Transverse colon (tissue), 4 donors: Measurements from ENCODE around the gene SNX27. TPM values are rescaled to one million over a fixed set of nuclear protein-coding genes. Genes with fewer than 3 reads are reported as not detected.

Experiments used
- DNase-seq: peaks from one replicate; pipeline ENCODE4 v3.0.0-alpha.2; 2019
- H3K27ac ChIP-seq, 4 donors: fragments of 200-600 bp; sonication (generic); 2 replicates each; pipeline ENCODE4 v1.5.1; 2016 to 2018; ENCODE audit warnings: inconsistent platforms in 4 of 4
- H3K27me3 ChIP-seq: fragments of 200-600 bp; sonication (generic); 2 replicates; pipeline ENCODE4 v1.5.1; 2017; ENCODE audit warnings: inconsistent platforms
- H3K36me3 ChIP-seq, 4 donors: fragments of 200-600 bp; sonication (generic); 2 replicates each; pipeline ENCODE4 v1.5.1; 2017 to 2019; ENCODE audit warnings: inconsistent platforms in 4 of 4
- H3K4me1 ChIP-seq, 4 donors: fragments of 200-600 bp; sonication (generic); 2 replicates each; pipeline ENCODE4 v1.5.1; 2017 to 2020; ENCODE audit warnings: inconsistent platforms in 4 of 4
- H3K4me3 ChIP-seq, 4 donors: fragments of 200-600 bp; sonication (generic); 1 replicate in 1 of 4; 2 replicates in 3 of 4; pipeline versions ENCODE4 v1.5.1 to v1.6.1; 2017 to 2019; ENCODE audit warnings: inconsistent platforms in 4 of 4
- H3K9me3 ChIP-seq, 2 donors: fragments of 200-600 bp; sonication (generic); 2 replicates each; pipeline ENCODE4 v1.5.1; 2017 to 2019; ENCODE audit warnings: inconsistent platforms in 2 of 2
- EP300 ChIP-seq: sonication (generic); formaldehyde crosslinking; IDR thresholded peaks from one replicate; pipeline ENCODE4 v1.6.1; 2017; ENCODE audit warnings: antibody characterized with exemption, low read depth
- POLR2A ChIP-seq: fragments of 450-650 bp; IDR thresholded peaks from one replicate; pipeline ENCODE4 v1.6.1; 2016; ENCODE audit warnings: antibody characterized with exemption, mild to moderate bottlenecking, moderate library complexity
- POLR2AphosphoS5 ChIP-seq, 3 donors: sonication (generic); formaldehyde crosslinking; IDR thresholded peaks; one replicate each; pipeline ENCODE4 v1.6.1; 2016; ENCODE audit warnings: antibody characterized with exemption in 3 of 3
- WGBS, 2 donors: methylation state at CpG; one replicate each; pipeline ENCODE4 v1.1.5; 2018; ENCODE audit warnings: low coverage in 1 of 2; 5-methylcytosine and 5-hydroxymethylcytosine counted together
- in situ Hi-C, 4 donors: fragments of 200-750 bp; cut with MboI; loops; one replicate each; pipeline versions ENCODE4 v1.15.0 to v1.15.1; 2017; ENCODE audit warnings: low sequenced_read_pairs in 3 of 4, low pct_ligation_motif_present in 1 of 4, low pct_unique_long_range_greater_than_20kb in 1 of 4
- intact Hi-C: fragments of 100-400 bp; cut with DNase I; formaldehyde crosslinking; loops from one replicate; pipeline ENCODE4 v1.15.1; 2023; ENCODE audit warnings: low total_unique reads
- total RNA-seq, 4 donors: library from RNA; depleted of rRNA; stranded (reverse); fragments of >200 nt; gene quantifications; one replicate each; pipeline ENCODE4 v1.1.0, GENCODE V29; 2016
- TF ChIP-seq, protein P1 (sequence below), 5 experiments: fragments of 200-600 bp in 3 of 5; fragments of 450-650 bp in 2 of 5; sonication (generic) in 3 of 5; IDR thresholded peaks; 1 replicate in 2 of 5; 2 replicates in 3 of 5; pipeline ENCODE4 v1.5.1; 2016 to 2017; ENCODE audit warnings: antibody characterized with exemption in 5 of 5, inconsistent platforms in 3 of 5, mild to moderate bottlenecking in 2 of 5, moderate library complexity in 1 of 5

The SNX27 gene
- total RNA-seq, 4 donors from 2014 or later = 11.5 to 37.0 (median 24.6) TPM

DNA sequence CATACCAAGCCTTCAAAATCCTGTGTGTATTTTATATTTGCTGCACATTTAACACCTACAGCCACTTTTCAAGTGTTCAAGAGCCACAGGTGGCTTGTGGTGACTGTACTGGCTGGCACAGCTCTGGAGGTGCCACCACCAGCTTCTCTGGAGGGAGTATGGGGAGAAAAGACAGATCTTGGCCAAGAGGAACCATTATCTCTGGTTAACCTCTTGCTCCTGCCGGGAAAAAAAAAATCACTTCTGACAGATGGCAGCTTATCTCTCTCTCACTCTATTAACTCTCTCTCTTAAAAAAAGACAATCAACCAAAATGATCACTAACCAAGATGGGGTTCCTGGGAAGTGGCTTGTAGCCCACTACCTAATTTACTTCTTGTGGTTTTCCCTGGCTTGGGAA is 108.3 kb downstream of the SNX27 start:
- 32 to 55% methylated on average over 1 of the region's 1 CpG for WGBS, 2 donors
- H3K9me3 ChIP-seq = no peaks in the 10 kb centered on the region
- in situ Hi-C loops = no loop called here
- intact Hi-C loops = no loop called here
- peaks cover 5 to 49% (median 26%) of the 10 kb centered on the region in 4 donors for H3K4me1 ChIP-seq
- H3K36me3 ChIP-seq = no peaks in the 10 kb centered on the region
- peaks cover 19% of the 10 kb centered on the region for H3K27me3 ChIP-seq
- TF ChIP-seq POLR2AphosphoS5 (IDR thresholded peaks at IDR 0.05) (no peak), POLR2A (no peak), EP300 (no peak)
- TF ChIP-seq, protein P1, sequence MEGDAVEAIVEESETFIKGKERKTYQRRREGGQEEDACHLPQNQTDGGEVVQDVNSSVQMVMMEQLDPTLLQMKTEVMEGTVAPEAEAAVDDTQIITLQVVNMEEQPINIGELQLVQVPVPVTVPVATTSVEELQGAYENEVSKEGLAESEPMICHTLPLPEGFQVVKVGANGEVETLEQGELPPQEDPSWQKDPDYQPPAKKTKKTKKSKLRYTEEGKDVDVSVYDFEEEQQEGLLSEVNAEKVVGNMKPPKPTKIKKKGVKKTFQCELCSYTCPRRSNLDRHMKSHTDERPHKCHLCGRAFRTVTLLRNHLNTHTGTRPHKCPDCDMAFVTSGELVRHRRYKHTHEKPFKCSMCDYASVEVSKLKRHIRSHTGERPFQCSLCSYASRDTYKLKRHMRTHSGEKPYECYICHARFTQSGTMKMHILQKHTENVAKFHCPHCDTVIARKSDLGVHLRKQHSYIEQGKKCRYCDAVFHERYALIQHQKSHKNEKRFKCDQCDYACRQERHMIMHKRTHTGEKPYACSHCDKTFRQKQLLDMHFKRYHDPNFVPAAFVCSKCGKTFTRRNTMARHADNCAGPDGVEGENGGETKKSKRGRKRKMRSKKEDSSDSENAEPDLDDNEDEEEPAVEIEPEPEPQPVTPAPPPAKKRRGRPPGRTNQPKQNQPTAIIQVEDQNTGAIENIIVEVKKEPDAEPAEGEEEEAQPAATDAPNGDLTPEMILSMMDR (IDR thresholded peaks at IDR 0.05) = no peak
- H3K27ac ChIP-seq = peak overlapping the region; percentile 72 to 83 (median 77)
- H3K4me3 ChIP-seq = peak overlapping the region in 3 of 4 donors; percentile 37 to 59 (median 39)
- DNase-seq = no peak

DNA sequence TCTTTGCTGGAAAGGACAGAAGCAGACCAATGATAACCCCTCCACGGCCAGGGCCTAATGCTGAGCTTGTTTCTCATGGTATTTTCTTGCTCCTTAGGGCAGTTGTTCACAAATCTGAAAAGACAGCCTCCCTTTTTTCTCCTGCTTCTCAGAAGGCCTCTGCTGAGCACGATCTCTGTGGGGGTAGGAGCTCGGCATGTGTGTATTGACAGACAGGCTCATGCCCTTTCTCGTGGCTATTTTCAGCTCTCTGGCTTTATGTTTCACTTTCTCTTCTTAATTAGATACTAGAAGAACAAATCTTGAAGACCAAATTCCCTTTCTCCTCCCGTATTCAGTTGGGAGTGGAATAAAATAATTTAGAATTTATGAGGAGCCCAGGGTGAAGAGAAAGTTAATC is 108.7 kb downstream of the SNX27 start:
- WGBS, 2 donors = 0 to 15% methylated on average over 2 to 5 of the region's 5 CpGs
- H3K27me3 ChIP-seq = peaks cover 19% of the 10 kb centered on the region

DNA sequence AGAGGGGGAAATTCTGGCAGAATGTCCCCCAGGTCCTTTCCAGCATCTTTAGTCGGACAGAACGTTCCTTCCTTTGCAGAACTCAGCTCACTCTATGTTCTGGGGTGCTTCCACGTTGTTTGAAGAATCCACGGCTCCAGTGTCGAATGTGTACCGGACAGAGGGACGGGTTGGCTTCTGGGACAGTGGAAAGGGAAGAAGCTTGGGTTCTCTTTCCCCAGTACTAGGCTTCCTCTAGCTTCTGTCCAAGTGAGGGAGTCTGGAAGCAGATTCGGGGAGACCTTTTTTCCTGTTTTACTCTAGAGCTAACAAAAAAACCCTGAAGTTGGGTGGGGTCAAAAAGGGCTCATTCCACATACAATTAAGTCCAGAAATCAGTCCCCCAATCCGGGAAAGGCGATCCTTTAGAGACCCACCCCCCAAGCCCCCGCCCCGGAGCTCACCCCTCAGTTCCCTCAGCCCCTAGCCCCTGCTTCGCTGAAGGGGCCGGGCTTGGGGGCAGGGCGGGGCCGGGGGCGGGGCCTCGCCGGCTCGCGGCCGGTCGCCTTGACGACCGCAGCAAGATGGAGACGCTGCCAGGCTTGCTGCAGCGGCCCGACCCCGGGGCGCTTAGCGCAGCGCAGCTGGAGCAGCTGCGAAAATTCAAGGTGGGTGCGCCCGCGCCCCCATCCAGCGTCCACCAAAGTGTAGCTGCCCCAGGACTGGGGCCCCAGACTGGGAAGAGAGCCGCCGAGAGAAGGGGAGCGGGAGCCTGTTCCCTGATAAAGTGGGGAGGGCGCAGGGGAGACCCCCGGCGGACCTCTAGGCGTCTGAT is 109.3 kb downstream of the SNX27 start, which contains the start of gene RIIAD1:
Gene RIIAD1 (plus strand): TSS at position 549 of the 814 bp plus-strand sequence. CDS start 15 bp downstream, at position 564.
- H3K4me3 ChIP-seq = peak within 1 kb of the TSS; percentile 1 to 59 (median 38)
- in situ Hi-C loops (no loop called here), intact Hi-C loops (no loop called here)
- peak within 1 kb of the TSS; percentile 72 to 83 (median 77) for H3K27ac ChIP-seq
- TF ChIP-seq POLR2AphosphoS5 (IDR thresholded peaks at IDR 0.05) (no peak), POLR2A (no peak), EP300 (no peak)
- TF ChIP-seq, protein P1 (IDR thresholded peaks at IDR 0.05) = no peak
- peaks cover 15% of the 10 kb centered on the region for H3K27me3 ChIP-seq
- 0 to 5% methylated on average over 1 to 42 of the region's 44 CpGs for WGBS, 2 donors
- no peaks in the 10 kb centered on the region for H3K9me3 ChIP-seq
- no peak for DNase-seq
- no peaks in the 10 kb centered on the region for H3K36me3 ChIP-seq
- H3K4me1 ChIP-seq = peaks cover 5 to 53% (median 28%) of the 10 kb centered on the region in 4 donors

More for the DNA sequence above, 108.7 kb downstream of the SNX27 start:
- intact Hi-C loops = no loop called here
- H3K9me3 ChIP-seq = no peaks in the 10 kb centered on the region
- in situ Hi-C loops = no loop called here
- no peak for DNase-seq
- peaks cover 5 to 49% (median 26%) of the 10 kb centered on the region in 4 donors for H3K4me1 ChIP-seq
- H3K27ac ChIP-seq = peak overlapping the region; percentile 72 to 83 (median 77)
- peak overlapping the region in 3 of 4 donors; percentile 37 to 59 (median 39) for H3K4me3 ChIP-seq
- TF ChIP-seq POLR2A (no peak), EP300 (no peak), POLR2AphosphoS5 (IDR thresholded peaks at IDR 0.05) (no peak)
- TF ChIP-seq, protein P1 (IDR thresholded peaks at IDR 0.05) = no peak
- no peaks in the 10 kb centered on the region for H3K36me3 ChIP-seq

DNA sequence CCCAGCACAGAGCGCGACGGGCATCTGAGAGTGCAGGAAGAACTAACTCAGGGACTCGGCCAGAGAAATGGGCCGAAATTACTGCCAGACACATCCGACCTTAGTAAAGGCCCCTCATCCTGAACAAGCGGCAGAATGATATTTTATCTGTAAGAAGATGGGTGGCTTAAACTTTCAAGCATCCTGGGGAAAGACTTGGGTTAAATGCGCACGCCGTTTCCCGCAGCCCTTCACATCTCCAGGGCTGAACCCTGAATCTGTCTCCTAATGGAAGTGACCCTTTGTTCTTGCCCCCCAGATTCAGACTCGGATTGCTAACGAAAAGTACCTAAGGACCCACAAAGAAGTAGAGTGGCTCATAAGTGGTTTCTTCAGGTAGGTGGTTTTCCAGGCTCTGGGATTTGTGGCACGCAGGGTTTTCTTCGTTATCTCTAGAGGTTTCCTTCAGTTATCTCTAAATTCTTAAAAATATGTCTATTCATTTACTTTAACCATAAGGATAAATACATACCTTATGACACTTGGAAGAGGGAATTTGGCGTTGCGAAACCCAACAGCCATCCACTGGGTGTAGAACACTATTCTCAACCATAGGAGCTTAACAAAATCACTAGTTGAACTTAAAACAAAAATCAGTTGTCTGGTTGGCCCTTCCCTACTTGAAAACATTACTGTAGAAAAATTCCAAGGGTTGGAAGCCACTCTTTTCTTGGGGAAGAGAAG is 110.1 kb downstream of the SNX27 start:
- H3K4me3 ChIP-seq = peak overlapping the region in 3 of 4 donors; percentile 37 to 59 (median 39)
- in situ Hi-C loops (no loop called here), intact Hi-C loops (no loop called here)
- H3K36me3 ChIP-seq = no peaks in the 10 kb centered on the region
- TF ChIP-seq EP300 = no peak
- TF ChIP-seq POLR2AphosphoS5 (IDR thresholded peaks at IDR 0.05) = no peak
- TF ChIP-seq, protein P1 (IDR thresholded peaks at IDR 0.05) = no peak
- WGBS, 2 donors = 55 to 70% methylated on average over 2 to 17 of the region's 17 CpGs
- peak overlapping the region; percentile 72 to 83 (median 77) for H3K27ac ChIP-seq
- H3K4me1 ChIP-seq = peaks cover 5 to 55% (median 31%) of the 10 kb centered on the region in 4 donors
- H3K9me3 ChIP-seq = no peaks in the 10 kb centered on the region
- no peak for DNase-seq
- peaks cover 8% of the 10 kb centered on the region for H3K27me3 ChIP-seq
